Left renal pelvis (tissue), 4 donors: ENCODE measurements around the gene ZNF608. TPM values are rescaled to one million over a fixed set of nuclear protein-coding genes. Genes with fewer than 3 reads are reported as not detected.

ENCODE experiments used
- DNase-seq, 4 donors: peaks; one replicate each; pipeline ENCODE4 v3.0.0-alpha.2; 2013; ENCODE audit warnings: low read depth in 4 of 4, low spot score in 3 of 4
- polyA plus RNA-seq, 4 donors: library from polyadenylated mRNA; unstranded; fragments of 120-200 nt; gene quantifications; one replicate each; pipeline ENCODE4 v1.2.1, GENCODE V29; 2013; ENCODE audit not compliant: insufficient read length in 4 of 4

ZNF608 gene
- polyA plus RNA-seq, 4 donors = 36.9 to 71.0 (median 65.1) TPM

DNA sequence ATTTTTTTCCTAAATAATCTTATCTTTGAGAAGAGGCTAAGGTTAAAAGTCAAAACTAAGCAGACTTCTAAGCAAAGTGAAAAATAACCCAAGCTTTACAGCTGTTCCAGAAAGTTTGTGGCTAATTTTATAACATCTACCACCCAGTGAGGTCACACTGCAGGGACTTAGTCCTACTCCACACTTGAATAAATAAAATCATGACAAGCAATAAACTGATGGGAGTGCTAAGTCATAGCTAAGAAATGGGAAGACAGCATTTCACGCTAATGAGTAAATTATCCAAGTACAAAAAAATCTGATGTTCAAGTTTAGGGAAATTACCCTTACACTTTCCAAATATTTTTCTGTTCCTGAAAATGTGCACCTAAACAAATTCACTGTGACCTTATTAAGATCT is 47.7 kb downstream of the ZNF608 start:
- no peak for DNase-seq

DNA sequence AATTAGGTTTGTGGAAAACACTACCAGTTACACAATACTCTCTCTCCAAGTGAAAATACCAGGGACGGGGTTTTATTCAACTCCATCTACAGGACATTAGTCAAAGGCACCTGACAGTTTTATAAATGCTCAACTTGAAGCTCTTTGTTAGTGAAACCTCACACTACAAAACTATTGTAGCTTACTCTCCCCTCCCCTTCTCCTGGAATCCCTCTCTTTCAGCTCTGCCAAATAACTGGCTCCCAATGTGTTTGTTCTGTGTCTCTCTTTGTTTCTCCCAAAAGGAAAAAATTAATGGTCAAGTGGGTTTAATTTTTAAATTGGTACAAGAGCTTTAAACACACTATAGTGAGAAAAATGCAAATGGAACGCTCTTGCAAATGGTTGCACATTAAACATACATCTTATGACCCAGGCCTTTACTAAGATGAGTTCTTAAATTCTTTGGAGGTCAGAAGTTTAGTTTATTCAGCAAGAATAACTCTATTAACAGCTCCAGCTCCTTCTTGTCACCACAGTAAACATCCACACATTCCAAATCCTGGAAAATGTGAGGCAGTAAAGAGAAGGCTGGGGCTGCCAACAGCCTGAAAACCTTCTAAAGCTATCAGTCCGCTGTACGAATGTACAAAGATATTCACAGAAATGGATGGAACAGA is 48.4 kb downstream of the ZNF608 start:
- DNase-seq = no peak

DNA sequence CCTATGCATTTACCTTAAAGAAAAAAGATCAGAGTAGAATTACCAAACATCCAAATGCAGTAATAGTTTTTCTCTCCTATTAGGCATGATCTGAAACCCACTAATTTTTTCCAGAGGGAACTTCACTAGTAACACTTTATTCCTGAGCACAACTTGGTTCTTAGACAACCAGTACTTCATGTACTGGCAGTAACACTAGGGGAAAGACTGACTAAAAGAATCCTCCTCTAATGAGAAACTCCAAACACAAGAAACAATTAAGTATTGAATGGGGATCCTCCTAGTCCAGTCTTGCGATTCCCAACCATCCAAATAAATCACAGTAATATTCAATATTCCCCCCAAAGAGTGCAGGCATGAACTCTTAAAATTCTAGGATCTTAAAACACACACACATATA is 48.9 kb downstream of the ZNF608 start:
- no peak for DNase-seq

DNA sequence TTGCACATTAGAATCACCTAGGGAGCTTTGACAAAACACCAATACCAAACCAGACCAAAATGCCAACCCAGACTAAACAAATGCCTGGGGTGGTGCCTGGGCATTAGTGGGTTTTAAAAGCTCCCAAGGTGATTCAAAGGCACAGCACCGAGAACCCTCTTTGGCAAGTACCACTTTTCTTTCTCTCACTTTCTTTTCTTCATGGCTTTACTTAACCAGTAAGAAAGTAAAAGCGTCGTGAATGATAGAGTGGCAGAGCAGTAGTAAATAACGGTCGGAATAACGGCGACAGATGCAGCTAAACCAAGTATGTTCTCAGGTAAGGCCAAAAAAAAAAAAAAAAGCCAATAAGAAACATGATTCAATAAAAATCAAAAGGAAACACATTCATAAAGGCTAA is 49.5 kb downstream of the ZNF608 start:
- DNase-seq = no peak
